Activated CD4-positive, CD25-positive, alpha-beta regulatory T cell treated with anti-CD3 and anti-CD28 coated beads, Interleukin-2, amount 50 U/mL, for 72 hours (primary cell): ENCODE measurements around the gene ABCC8.

Experiments used
- DNase-seq: peaks from one replicate; pipeline ENCODE4 v3.0.0; 2021

ABCC8 gene

GRCh38 chr11:17504330-17505107, 27.9 kb upstream of the ABCC8 start:
- DNase-seq = peak; percentile 78

DNA sequence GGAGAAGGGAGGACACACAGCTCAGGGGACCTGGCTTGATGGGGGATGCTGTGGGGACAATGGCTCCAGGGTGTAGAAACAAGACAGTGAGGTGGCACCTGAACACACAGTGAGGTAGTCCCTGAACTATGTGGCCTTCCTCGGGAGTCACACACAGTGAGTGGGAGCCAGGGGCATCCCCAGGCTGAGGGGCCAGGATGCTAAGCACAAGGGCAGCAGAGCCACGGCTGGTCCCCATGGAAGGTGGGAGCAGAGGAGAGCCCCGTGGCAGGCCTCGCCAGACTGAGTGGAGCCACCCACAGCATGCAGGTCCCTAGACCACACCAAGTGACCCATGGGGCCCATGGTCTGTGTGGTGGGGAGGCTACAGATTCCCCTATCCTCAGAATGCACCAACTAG, 26.0 kb upstream of the ABCC8 start:
- no peak for DNase-seq

- no peak for DNase-seq
These were observed 24.0 kb upstream of the ABCC8 start for GRCh38 chr11:17500673-17501072.

DNA sequence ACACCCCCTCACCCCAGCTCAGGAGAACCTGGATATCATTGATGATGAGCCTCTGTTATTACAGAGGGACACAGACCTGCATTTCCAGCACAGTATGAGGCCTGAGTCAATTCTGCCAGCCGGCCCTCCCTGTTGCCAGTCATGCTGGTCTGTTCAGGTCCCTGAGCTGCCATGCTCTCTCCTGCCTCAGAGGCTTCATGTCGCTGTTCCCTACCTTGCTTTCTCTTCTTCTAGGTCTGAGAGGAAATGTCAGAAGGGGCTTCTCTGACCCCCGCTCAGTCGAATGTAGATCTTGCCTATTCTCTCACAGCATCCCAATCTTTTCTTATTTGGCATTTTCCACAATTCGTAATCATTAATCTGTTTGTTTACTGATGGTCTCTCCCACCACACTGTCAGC, 21.8 kb upstream of the ABCC8 start:
- no peak for DNase-seq

DNA sequence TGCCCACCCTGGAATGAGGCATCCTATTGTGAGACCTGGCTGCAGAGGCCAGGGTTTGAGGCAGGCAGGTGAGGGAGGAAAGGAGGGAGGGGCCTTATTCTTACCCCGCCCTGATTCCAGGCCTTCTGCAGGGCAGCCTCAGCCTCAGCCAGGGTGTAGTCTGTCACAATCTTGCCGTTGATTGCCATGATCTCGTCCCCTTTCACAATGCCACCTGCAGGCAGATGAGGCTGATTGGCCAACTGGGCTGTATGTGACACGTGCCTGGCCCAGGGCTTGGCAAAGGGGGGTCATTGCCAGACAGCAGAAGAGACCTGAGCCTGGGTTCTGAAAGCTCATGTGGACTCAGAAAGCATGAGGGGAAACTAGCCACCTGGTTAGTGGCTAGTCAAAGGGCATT, 21.4 kb upstream of the ABCC8 start:
- DNase-seq = no peak

- no peak for DNase-seq
These were observed 19.8 kb upstream of the ABCC8 start for GRCh38 chr11:17496406-17496805.

- no peak for DNase-seq
These were observed 17.4 kb upstream of the ABCC8 start for GRCh38 chr11:17494019-17494418.

GRCh38 chr11:17490938-17491337, 14.3 kb upstream of the ABCC8 start:
- DNase-seq = no peak

DNA sequence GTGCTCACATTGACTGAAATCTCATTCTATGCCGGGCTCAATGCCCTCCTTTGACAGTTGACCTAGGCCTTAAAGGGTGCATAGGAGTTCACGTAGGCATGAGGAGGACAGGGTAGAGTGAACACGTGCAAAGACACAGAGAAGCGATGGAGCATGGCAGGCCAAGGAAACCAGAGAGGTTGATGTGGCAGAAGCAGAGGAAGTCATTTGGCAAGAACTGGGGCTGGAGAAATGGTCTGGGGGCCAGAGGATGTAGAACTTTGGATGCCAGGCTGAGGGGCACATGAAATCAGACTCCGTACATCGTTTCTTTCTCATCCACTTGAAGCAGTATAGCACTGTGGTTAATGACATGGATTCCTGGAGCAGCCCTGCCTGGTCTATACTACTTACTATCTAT, 13.6 kb upstream of the ABCC8 start:
- no peak for DNase-seq

DNA sequence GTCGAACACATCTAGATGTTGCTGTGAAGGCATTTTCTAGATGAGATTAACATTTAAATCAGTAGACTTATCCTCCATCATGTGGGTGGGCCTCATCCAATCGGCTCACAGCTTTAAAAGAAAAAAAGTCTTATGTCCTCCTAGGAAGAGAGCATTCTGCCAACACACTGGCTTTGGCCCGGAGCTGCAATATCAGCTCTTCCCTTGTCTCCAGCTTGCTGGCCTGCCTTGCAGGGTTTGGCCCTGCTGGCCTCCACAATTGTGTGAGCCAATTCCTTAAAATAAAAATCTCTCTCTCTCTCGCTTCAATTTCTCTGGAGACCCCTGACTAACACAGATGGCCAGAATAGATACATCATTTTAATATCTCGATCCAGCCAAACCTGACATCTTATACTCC, 13.1 kb upstream of the ABCC8 start:
- DNase-seq = no peak

DNA sequence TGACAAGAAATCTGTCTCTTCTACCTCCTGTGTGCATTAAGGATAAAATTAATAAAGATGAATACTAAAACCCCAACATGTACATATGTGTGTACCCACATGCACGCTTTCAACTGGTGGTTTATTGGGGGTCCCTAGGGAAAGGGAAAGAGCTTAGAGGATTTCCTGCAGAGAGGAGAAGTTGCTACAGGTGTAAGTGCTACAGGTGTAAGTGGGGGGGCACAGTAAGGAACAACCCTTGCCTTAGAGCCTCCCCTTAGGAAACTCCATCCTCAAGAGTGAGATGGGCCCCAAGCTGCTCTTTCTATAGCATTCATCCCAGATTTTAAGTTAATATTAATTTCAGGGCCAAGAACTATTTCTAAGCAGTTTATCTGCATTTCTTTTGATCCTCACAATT, 11.9 kb upstream of the ABCC8 start:
- DNase-seq = no peak

GRCh38 chr11:17486646-17487045, 10.0 kb upstream of the ABCC8 start:
- DNase-seq = no peak

DNA sequence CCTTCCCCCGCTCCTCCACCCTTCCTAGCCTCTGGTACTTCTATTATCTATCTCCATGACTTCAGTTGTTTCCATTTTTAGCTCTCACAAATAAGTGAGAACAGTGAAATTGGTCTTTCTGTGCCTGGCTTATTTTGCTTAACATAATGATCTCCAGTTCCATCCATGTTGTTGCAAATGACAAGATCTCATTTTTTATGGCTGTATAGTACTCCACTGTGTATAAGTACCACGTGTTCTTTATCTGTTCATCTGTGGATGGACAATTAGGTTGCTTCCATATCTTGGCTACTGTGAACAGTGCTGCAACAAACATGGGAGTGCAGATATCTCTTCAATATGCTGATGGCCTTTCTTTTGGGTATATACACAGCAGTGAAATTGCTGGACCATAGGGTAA, 6.9 kb upstream of the ABCC8 start:
- no peak for DNase-seq

DNA sequence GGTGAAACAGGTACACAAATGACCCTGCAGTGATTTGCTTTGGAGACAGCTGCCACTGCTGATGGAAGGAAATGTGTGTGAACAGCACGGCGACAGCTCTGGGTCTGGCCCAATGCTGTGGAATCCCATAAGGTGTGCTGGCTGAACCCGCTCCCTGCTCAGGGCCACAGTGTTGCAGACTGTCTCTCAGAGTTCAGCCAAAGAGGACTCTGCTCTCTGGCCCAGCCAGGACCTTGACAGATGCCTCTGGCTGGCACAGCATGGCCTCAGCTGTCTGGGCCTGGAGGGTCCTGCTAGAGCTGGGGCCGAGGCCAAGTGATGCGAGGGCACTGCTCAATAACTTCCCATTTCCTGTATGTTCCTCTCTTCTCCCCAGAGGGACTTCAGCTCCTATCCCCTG, 5.3 kb upstream of the ABCC8 start:
- DNase-seq = no peak

GRCh38 chr11:17479284-17480214, 2.9 kb upstream of the ABCC8 start:
- no peak for DNase-seq

DNA sequence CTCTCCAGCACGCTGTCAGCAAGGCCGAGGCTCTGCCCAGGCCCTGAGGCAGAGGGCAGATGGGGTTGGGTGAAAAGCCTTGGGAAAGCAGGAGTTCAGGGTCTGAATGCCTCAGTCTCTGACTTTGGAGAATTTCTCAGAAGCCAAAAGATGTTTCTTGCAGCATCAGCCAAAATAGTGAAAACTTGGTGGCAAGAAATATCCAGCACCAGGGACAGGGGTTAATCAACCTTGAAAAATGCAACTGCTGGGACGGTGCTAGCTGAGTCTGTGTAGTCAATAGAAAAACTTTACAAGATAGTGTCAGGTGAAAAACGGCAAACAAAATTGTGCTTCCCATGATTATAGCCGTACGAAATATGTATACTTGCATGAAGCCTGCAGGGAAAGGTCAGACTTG, 1.4 kb upstream of the ABCC8 start:
- DNase-seq = no peak

DNA sequence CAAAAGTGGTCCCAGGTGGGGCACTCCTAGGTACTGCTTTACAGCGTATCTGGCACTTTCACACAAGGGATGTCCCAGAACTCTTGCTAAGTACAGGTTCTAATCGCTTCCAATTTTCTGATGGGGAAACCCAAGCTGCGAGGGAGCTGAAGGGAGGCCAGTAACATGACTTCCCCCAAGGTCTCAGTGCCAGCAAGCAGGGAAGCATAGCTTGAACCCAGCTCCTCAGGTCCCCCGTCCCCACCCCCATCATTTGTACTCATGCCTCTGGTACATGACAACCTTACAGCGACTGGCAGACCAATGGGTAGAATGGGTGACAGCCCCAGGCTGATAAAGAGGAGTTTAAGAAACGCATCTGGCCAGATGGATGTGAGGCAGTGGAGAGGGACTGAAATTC, 716 bp upstream of the ABCC8 start:
- DNase-seq = no peak

GRCh38 chr11:17477084-17477333, 364 bp upstream of the ABCC8 start:
- DNase-seq = no peak

DNA sequence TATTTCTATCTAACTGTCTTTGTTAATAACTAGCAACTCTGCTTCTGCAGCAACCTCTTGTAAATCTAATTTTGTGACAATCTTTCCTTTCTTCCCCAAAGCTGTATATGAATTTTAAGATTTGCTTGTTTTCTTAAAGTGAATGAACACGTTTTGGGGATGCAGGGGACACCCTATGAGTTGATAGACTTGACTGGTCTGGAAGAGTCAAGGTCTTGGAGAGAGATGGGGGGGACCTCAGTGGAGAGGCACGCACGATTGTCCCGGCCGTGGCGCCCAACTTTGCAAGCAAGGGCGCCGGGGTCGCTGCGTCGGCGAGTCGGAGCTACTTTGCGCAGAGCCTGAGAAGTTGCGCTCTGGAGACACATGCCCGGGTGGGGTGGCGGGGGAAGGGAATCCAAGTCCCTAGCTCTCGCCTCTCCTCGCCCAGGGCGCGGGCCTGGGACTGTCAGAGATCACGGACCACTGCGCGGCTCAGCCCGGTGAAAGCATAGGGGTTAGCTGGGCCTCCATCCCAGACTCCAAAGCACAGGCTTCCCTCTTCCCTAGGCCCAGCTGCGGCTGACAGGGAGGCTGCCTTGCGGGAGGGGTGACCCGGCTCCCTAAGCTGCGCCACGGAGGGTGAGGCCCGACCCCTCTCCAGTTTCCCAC, 854 bp downstream of the ABCC8 start:
- no peak for DNase-seq

- DNase-seq = no peak
These were observed 3.4 kb downstream of the ABCC8 start for GRCh38 chr11:17473071-17473744.

GRCh38 chr11:17472467-17472866, 4.2 kb downstream of the ABCC8 start:
- no peak for DNase-seq

GRCh38 chr11:17471501-17471900, 5.1 kb downstream of the ABCC8 start:
- no peak for DNase-seq

GRCh38 chr11:17469998-17470397, 6.6 kb downstream of the ABCC8 start:
- DNase-seq = no peak

DNA sequence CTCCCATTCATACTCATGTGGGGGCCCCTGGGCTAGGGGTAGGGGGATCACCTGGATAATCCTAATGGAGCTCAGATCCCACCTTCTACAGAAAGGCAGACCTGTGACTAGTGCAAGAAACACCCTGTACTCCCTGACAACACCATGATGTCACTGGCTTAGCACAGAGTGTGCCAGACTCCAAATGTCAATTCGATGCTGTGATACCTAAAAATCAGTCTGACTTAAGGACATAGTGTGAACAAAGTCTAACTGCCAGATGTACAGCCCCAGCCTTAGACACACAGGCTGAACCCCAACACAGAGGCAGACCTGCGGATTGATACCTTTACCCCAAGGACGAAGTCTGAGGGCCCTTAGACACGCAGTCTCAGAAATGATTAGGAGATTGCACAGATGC, 8.5 kb downstream of the ABCC8 start:
- no peak for DNase-seq
